ENCODE results near the gene TTLL7.

DNA sequence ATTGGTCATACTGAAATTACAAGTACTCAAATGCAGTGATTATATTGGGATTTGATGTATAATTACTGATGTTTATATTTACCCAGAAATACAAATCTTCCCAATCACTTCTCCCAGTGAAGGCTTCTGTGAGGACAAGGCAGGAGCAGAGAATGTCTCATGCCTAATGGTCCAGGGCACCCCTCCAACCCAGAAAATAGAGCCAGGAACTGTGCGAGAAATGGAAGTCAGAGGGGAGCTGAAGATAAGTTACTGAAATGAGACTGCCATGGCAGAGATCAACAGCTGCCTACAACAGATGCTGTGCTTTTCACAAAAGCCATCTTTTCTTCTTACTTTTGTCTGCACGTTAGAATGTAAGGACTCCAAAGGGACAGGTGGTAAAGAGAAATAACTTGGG, 171.2 kb downstream of the TTLL7 start:
- TF ChIP-seq, protein P1, sequence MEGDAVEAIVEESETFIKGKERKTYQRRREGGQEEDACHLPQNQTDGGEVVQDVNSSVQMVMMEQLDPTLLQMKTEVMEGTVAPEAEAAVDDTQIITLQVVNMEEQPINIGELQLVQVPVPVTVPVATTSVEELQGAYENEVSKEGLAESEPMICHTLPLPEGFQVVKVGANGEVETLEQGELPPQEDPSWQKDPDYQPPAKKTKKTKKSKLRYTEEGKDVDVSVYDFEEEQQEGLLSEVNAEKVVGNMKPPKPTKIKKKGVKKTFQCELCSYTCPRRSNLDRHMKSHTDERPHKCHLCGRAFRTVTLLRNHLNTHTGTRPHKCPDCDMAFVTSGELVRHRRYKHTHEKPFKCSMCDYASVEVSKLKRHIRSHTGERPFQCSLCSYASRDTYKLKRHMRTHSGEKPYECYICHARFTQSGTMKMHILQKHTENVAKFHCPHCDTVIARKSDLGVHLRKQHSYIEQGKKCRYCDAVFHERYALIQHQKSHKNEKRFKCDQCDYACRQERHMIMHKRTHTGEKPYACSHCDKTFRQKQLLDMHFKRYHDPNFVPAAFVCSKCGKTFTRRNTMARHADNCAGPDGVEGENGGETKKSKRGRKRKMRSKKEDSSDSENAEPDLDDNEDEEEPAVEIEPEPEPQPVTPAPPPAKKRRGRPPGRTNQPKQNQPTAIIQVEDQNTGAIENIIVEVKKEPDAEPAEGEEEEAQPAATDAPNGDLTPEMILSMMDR (IDR thresholded peaks at IDR 0.05) = no peak
- no peak for TF ChIP-seq POLR2A (IDR thresholded peaks at IDR 0.05)
